Measurements from ENCODE around the gene CYTH4. TPM values are rescaled to one million over a fixed set of nuclear protein-coding genes. Genes with fewer than 3 reads are reported as not detected.

The CYTH4 gene
- polyA plus RNA-seq, 1 donor (not counting 4 experiments of a cell fraction or from before 2014, with no cell fraction given), result 0.05 TPM

- H3K9ac ChIP-seq (ENCODE audit: control insufficient read depth, extremely low read depth, insufficient read depth, low read length), result no peak overlapping the region
- FAIRE-seq (no peak), DNase-seq (ENCODE audit: low read depth, low spot score) (no peak)
- no peak overlapping the region for H3K4me2 ChIP-seq (ENCODE audit: control insufficient read depth, extremely low read depth, insufficient read depth, low read depth, low read length)
- no peaks in the 10 kb centered on the region for H3K9me1 ChIP-seq (ENCODE audit: control insufficient read depth, extremely low read depth, insufficient read depth, low read length)
- no peak overlapping the region for H2AFZ ChIP-seq (ENCODE audit: control insufficient read depth, low read length)
- H3K36me3 ChIP-seq (ENCODE audit: control insufficient read depth in 2 of 2, extremely low read depth in 1 of 2, insufficient read depth in 2 of 2, low read length in 2 of 2), result no peaks in the 10 kb centered on the region
- H3K27me3 ChIP-seq (ENCODE audit: control insufficient read depth, extremely low read depth, insufficient read depth, low read length), result no peaks in the 10 kb centered on the region
- no peaks in the 10 kb centered on the region for H3K9me3 ChIP-seq (ENCODE audit: control insufficient read depth, low read depth, low read length)
- no peak overlapping the region for H3K4me3 ChIP-seq (ENCODE audit: control insufficient read depth in 2 of 3, extremely low read depth in 1 of 3, insufficient read depth in 2 of 3, low read depth in 1 of 3, low read length in 3 of 3)
- dilution Hi-C loops (cut with MboI; ENCODE audit: extremely low pct_ligation_motif_present, low sequenced_read_pairs), result no loop called here
- no peaks in the 10 kb centered on the region for H4K20me1 ChIP-seq (ENCODE audit: control insufficient read depth, extremely low read depth, insufficient read depth, low read length)
- TF ChIP-seq EZH2 (IDR thresholded peaks at IDR 0.05; ENCODE audit: low read length), result no peak
- TF ChIP-seq, protein P1, sequence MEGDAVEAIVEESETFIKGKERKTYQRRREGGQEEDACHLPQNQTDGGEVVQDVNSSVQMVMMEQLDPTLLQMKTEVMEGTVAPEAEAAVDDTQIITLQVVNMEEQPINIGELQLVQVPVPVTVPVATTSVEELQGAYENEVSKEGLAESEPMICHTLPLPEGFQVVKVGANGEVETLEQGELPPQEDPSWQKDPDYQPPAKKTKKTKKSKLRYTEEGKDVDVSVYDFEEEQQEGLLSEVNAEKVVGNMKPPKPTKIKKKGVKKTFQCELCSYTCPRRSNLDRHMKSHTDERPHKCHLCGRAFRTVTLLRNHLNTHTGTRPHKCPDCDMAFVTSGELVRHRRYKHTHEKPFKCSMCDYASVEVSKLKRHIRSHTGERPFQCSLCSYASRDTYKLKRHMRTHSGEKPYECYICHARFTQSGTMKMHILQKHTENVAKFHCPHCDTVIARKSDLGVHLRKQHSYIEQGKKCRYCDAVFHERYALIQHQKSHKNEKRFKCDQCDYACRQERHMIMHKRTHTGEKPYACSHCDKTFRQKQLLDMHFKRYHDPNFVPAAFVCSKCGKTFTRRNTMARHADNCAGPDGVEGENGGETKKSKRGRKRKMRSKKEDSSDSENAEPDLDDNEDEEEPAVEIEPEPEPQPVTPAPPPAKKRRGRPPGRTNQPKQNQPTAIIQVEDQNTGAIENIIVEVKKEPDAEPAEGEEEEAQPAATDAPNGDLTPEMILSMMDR (optimal IDR thresholded peaks at IDR 0.05 in 1 of 3, IDR thresholded peaks at IDR 0.05 in 1 of 3, conservative IDR thresholded peaks at IDR 0.05 in 1 of 3; ENCODE audit: extremely low read depth in 1 of 3, insufficient read depth in 2 of 3, low read length in 3 of 3), result no peak
- no peak overlapping the region for H3K27ac ChIP-seq (ENCODE audit: control insufficient read depth, insufficient read depth, low read length)
- H3K79me2 ChIP-seq (ENCODE audit: control insufficient read depth, insufficient read depth, low read length), result no peaks in the 10 kb centered on the region
- H3K4me1 ChIP-seq (ENCODE audit: control insufficient read depth, extremely low read depth, insufficient read depth, low read length), result peaks cover 32% of the 10 kb centered on the region
These were observed 32.2 kb downstream of the CYTH4 start for GRCh38 chr22:37314315-37315074.

GRCh38 chr22:37316405-37316804 is 34.1 kb downstream of the CYTH4 start:
- H4K20me1 ChIP-seq (ENCODE audit: control insufficient read depth, extremely low read depth, insufficient read depth, low read length), result no peaks in the 10 kb centered on the region
- no peak overlapping the region for H3K4me2 ChIP-seq (ENCODE audit: control insufficient read depth, extremely low read depth, insufficient read depth, low read depth, low read length)
- no peaks in the 10 kb centered on the region for H3K27me3 ChIP-seq (ENCODE audit: control insufficient read depth, extremely low read depth, insufficient read depth, low read length)
- peaks cover 30% of the 10 kb centered on the region for H3K4me1 ChIP-seq (ENCODE audit: control insufficient read depth, extremely low read depth, insufficient read depth, low read length)
- peak; percentile 13 for FAIRE-seq
- no peaks in the 10 kb centered on the region for H3K36me3 ChIP-seq (ENCODE audit: control insufficient read depth in 2 of 2, extremely low read depth in 1 of 2, insufficient read depth in 2 of 2, low read length in 2 of 2)
- H3K9me1 ChIP-seq (ENCODE audit: control insufficient read depth, extremely low read depth, insufficient read depth, low read length), result no peaks in the 10 kb centered on the region
- no peak for TF ChIP-seq EZH2 (IDR thresholded peaks at IDR 0.05; ENCODE audit: low read length)
- TF ChIP-seq, protein P1 (optimal IDR thresholded peaks at IDR 0.05 in 1 of 3, IDR thresholded peaks at IDR 0.05 in 1 of 3, conservative IDR thresholded peaks at IDR 0.05 in 1 of 3; ENCODE audit: extremely low read depth in 1 of 3, insufficient read depth in 2 of 3, low read length in 3 of 3), result no peak
- no peak overlapping the region for H3K4me3 ChIP-seq (ENCODE audit: control insufficient read depth in 2 of 3, extremely low read depth in 1 of 3, insufficient read depth in 2 of 3, low read depth in 1 of 3, low read length in 3 of 3)
- dilution Hi-C loops (cut with MboI; ENCODE audit: extremely low pct_ligation_motif_present, low sequenced_read_pairs), result no loop called here
- no peaks in the 10 kb centered on the region for H3K79me2 ChIP-seq (ENCODE audit: control insufficient read depth, insufficient read depth, low read length)
- no peak overlapping the region for H3K9ac ChIP-seq (ENCODE audit: control insufficient read depth, extremely low read depth, insufficient read depth, low read length)
- no peak overlapping the region for H3K27ac ChIP-seq (ENCODE audit: control insufficient read depth, insufficient read depth, low read length)
- no peak for DNase-seq (ENCODE audit: low read depth, low spot score)
- H2AFZ ChIP-seq (ENCODE audit: control insufficient read depth, low read length), result no peak overlapping the region
- no peaks in the 10 kb centered on the region for H3K9me3 ChIP-seq (ENCODE audit: control insufficient read depth, low read depth, low read length)
